HEK293T (cell line): Measurements from ENCODE around the gene TUFM.
"Not testable (repeated sequence)": the region's sequence is repeated elsewhere in the genome, so short reads cannot be mapped to it uniquely, and the experiment has no call there.

ENCODE experiments used
- CTCF ChIA-PET: fragments of 350-600 bp; formaldehyde crosslinking; extraction: SDS; loops from one replicate; lab custom pipeline; 2021; ENCODE audit warnings: antibody characterized with exemption, inconsistent platforms; lab: Yijun Ruan, JAX
- POLR2A ChIA-PET: fragments of 350-600 bp; formaldehyde crosslinking; extraction: SDS; loops from one replicate; lab custom pipeline; 2020; ENCODE audit warnings: antibody characterized with exemption, inconsistent platforms; lab: Yijun Ruan, JAX
- DNase-seq: peaks from one replicate; pipeline ENCODE4 v3.0.0; 2012; ENCODE audit warnings: mixed read lengths; ENCODE audit errors: extremely low spot score
- ARNT ChIP-seq: fragments of 450-650 bp; IDR thresholded peaks from 2 replicates; pipeline ENCODE4 v1.6.1; 2017; ENCODE audit warnings: mild to moderate bottlenecking
- BHLHE40 ChIP-seq: fragments of 450-650 bp; IDR thresholded peaks from 2 replicates; pipeline ENCODE4 v1.6.1; 2016; ENCODE audit warnings: mild to moderate bottlenecking, moderate library complexity, borderline replicate concordance
- CTBP1 ChIP-seq: fragments of 450-650 bp; IDR thresholded peaks from 2 replicates; pipeline ENCODE4 v1.6.1; 2016; ENCODE audit warnings: borderline replicate concordance
- ELF4 ChIP-seq: fragments of 450-650 bp; IDR thresholded peaks from 2 replicates; pipeline ENCODE4 v1.6.1; 2017; ENCODE audit warnings: antibody characterized with exemption
- FOXA1 ChIP-seq: fragments of 450-650 bp; IDR thresholded peaks from 2 replicates; pipeline ENCODE4 v1.6.1; 2016; ENCODE audit warnings: mild to moderate bottlenecking
- FOXK2 ChIP-seq: fragments of 450-650 bp; IDR thresholded peaks from 2 replicates; pipeline ENCODE4 v1.6.1; 2016; ENCODE audit warnings: mild to moderate bottlenecking
- FOXM1 ChIP-seq: fragments of 450-650 bp; IDR thresholded peaks from 2 replicates; pipeline ENCODE4 v1.6.1; 2017; ENCODE audit warnings: mild to moderate bottlenecking, borderline replicate concordance
- HDGF ChIP-seq: fragments of 450-650 bp; IDR thresholded peaks from 2 replicates; pipeline ENCODE4 v1.6.1; 2017; ENCODE audit warnings: antibody characterized with exemption, borderline replicate concordance
- L3MBTL2 ChIP-seq: fragments of 450-650 bp; conservative IDR thresholded peaks from 2 replicates; pipeline ENCODE4 v1.6.1; 2016; ENCODE audit warnings: mild to moderate bottlenecking
- LEF1 ChIP-seq: fragments of 450-650 bp; IDR thresholded peaks from 2 replicates; pipeline ENCODE4 v1.6.1; 2017; ENCODE audit warnings: mild to moderate bottlenecking, borderline replicate concordance
- NFRKB ChIP-seq: fragments of 450-650 bp; IDR thresholded peaks from 2 replicates; pipeline ENCODE4 v1.6.1; 2016; ENCODE audit warnings: mild to moderate bottlenecking, moderate library complexity
- SP1 ChIP-seq: fragments of 450-650 bp; IDR thresholded peaks from 2 replicates; pipeline ENCODE4 v1.6.1; 2017
- SUZ12 ChIP-seq: fragments of 450-650 bp; IDR thresholded peaks from 2 replicates; pipeline ENCODE4 v1.6.1; 2016; ENCODE audit warnings: mild to moderate bottlenecking
- TARDBP ChIP-seq: fragments of 450-650 bp; IDR thresholded peaks from 2 replicates; pipeline ENCODE4 v1.6.1; 2016
- ZNF384 ChIP-seq: fragments of 450-650 bp; IDR thresholded peaks from 2 replicates; pipeline ENCODE4 v1.6.1; 2016
- TF ChIP-seq, protein P1 (sequence below): fragments of 450-650 bp; IDR thresholded peaks from 2 replicates; pipeline ENCODE4 v1.6.1; 2016

Gene TUFM

DNA sequence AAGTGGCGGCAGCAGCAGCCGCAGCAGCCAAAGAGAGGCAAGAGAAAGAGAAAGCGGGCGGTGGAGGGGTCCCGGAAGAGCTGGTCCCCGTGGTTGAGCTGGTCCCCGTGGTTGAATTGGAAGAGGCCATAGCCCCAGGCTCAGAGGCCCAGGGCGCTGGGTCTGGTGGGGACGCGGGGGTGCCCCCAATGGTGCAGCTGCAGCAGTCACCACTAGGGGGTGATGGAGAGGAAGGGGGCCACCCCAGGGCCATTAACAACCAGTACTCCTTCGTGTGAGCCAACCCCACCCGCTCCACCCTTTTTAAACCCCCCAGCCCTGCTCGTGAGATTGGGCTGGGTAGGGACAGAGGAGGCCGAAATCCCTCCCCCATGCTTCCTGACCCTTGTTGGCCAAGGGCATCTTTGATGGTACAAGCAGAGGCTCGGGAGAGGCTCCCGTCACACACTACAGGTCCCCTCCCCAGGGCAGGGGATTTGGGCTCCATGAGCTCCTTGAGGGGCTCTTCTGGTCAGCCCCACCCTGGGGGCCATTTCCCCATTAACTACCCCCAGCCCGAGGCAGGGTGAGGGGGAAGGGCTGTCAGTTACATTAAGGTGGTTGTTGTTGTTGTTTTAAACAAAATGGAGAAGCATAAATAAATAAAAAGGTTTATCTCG lies 27.5 kb upstream of the TUFM start:
- POLR2A ChIA-PET, result interaction anchor here (2.4 kb wide), 1 partner anchor 77 kb away, joined by 11 read pairs; the partner anchor contains the start of gene NFATC2IP
- peak; percentile 64 for DNase-seq
- TF ChIP-seq SUZ12 (no peak), HDGF (no peak), L3MBTL2 (no peak), ZNF384 (no peak), NFRKB (no peak), FOXK2 (no peak), BHLHE40 (no peak), FOXM1 (no peak), CTBP1 (no peak), SP1 (no peak), FOXA1 (no peak), ELF4 (no peak), ARNT (no peak)

DNA sequence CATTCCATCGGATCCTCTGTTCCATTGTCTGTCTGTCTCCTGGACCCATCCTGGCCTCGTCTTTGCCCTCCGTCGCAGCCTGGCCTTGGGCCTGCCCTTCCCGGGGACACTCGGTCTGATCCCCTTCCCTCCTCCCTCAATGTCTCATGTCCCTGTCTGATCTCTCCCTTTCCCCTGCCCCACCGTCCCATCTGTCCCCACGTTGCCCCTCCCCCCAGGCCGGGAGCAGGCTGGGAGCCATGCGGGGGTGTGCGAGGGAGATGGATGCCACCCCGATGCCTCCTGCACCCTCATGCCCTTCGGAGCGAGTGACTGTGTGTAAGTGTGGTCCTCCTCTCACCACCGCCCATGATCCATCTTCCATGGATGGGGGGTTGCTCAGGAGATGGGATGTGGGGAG lies 26.8 kb upstream of the TUFM start:
- TF ChIP-seq, protein P1, sequence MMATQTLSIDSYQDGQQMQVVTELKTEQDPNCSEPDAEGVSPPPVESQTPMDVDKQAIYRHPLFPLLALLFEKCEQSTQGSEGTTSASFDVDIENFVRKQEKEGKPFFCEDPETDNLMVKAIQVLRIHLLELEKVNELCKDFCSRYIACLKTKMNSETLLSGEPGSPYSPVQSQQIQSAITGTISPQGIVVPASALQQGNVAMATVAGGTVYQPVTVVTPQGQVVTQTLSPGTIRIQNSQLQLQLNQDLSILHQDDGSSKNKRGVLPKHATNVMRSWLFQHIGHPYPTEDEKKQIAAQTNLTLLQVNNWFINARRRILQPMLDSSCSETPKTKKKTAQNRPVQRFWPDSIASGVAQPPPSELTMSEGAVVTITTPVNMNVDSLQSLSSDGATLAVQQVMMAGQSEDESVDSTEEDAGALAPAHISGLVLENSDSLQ, result no peak
- TF ChIP-seq L3MBTL2, result no peak
- TF ChIP-seq ARNT, result no peak
- TF ChIP-seq ZNF384, result no peak
- no peak for TF ChIP-seq NFRKB
- TF ChIP-seq SUZ12, result no peak
- TF ChIP-seq BHLHE40, result no peak
- TF ChIP-seq TARDBP, result no peak
- TF ChIP-seq HDGF, result no peak
- TF ChIP-seq SP1, result no peak
- TF ChIP-seq LEF1, result no peak
- TF ChIP-seq FOXK2, result no peak
- no peak for TF ChIP-seq FOXM1
- no peak for TF ChIP-seq FOXA1
- TF ChIP-seq ELF4, result no peak
- no peak for TF ChIP-seq CTBP1
- no peak for DNase-seq
- ChIA-PET POLR2A (no interaction called here), CTCF (interaction anchor here (1.4 to 1.8 kb wide), 2 partner anchors 11 to 72 kb away, joined by 4 to 6 read pairs; no protein-coding TSS in a partner anchor)

More for the DNA sequence above, 27.5 kb upstream of the TUFM start:
- CTCF ChIA-PET, result interaction anchor here (1.4 to 1.8 kb wide), 2 partner anchors 11 to 71 kb away, joined by 4 to 6 read pairs; no protein-coding TSS in a partner anchor

DNA sequence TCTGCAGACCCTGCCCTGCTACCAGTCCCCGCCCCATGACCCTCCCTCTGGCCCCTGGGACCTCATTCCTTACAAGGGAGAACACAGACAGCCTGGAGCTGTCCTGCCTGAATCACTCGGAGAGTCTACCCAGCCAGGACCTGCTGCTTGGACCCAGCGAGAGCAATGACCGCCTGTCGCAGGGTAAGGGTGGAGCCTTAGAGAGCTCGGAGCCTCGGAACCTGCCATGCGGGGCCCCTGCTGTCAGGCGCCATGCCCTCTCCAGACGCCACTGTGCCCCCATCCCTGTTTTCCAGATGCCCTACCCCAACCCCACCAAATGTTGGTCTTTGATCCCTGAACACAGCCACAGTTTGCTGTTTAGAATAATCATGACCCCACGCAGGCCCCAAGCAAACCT lies 23.1 kb upstream of the TUFM start:
- POLR2A ChIA-PET, result interaction anchor here (0.9 kb wide), 1 partner anchor 47 kb away, joined by 3 read pairs; the partner anchor contains the start of gene ATXN2L
- CTCF ChIA-PET, result no interaction called here
- TF ChIP-seq ELF4 (no peak), ZNF384 (no peak), SUZ12 (no peak), L3MBTL2 (no peak), SP1 (no peak), NFRKB (no peak), FOXA1 (no peak), ARNT (no peak)
- no peak for DNase-seq

DNA sequence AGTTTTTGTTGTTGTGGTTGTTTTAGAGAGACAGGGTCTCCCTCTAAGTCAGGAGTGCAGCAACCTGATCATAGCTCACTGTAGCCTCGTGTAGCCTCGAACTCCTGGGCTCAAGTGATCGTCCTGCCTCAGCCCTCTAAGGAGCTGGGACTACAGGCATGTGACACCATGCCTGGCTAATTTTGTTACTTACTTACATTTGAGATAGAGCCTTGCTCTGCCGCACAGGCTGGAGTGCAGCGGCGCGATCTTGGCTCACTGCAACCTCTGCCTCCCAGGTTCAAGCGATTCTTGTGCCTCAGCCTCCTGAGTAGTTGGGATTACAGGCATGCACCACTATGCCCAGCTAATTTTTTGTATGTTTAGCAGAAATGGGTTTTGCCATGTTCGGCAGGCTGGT lies 21.5 kb upstream of the TUFM start:
- POLR2A ChIA-PET, DNase-seq: not testable (repeated sequence)
- CTCF ChIA-PET, result interaction anchor here (1.1 kb wide), 1 partner anchor 69 kb away, joined by 3 read pairs; no protein-coding TSS in a partner anchor

DNA sequence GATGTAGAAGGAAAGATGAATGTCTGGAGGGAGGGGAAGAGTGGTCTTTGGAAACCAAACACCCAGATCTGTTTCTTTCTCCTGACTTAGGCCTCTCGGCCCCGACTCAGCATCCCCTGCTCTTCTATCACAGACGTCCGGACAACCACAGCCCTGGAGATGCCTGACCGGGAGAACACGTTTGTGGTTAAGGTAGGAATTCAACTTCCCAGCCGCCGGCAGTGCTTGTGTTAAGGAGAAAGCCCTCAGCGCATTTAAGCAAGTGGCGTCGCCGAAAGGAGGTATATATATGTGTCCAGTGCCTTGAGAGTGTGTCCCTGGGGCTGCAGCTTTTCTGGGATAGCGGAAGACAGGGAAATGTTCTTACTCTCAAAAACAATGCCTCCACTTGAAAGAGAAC lies 21.1 kb upstream of the TUFM start:
- DNase-seq, result no peak
- ChIA-PET POLR2A (interaction anchor here (0.8 kb wide), 1 partner anchor 12 kb away, joined by 3 read pairs; no protein-coding TSS in a partner anchor), CTCF (interaction anchor here (1.1 kb wide), 1 partner anchor 69 kb away, joined by 3 read pairs; no protein-coding TSS in a partner anchor)
- TF ChIP-seq ELF4 (no peak), CTBP1 (no peak), SP1 (no peak), LEF1 (no peak), FOXM1 (no peak), HDGF (no peak), L3MBTL2 (no peak), BHLHE40 (no peak)
- TF ChIP-seq, protein P1, result no peak

DNA sequence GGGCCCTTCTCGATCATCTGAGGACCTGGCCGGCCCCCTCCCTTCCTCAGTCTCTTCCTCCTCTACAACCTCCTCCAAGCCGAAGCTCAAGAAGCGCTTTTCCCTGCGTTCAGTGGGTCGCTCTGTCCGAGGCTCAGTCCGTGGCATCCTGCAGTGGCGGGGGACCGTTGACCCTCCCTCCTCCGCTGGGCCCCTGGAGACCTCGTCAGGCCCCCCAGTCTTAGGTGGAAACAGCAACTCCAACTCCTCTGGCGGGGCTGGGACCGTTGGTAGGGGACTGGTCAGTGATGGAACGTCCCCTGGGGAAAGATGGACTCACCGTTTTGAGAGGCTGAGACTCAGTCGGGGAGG lies 20.3 kb upstream of the TUFM start:
- TF ChIP-seq ARNT, result no peak
- TF ChIP-seq SP1, result no peak
- no peak for TF ChIP-seq FOXA1
- no peak for TF ChIP-seq FOXK2
- TF ChIP-seq SUZ12, result no peak
- TF ChIP-seq BHLHE40, result no peak
- no peak for TF ChIP-seq ELF4
- no peak for TF ChIP-seq TARDBP
- TF ChIP-seq L3MBTL2, result no peak
- TF ChIP-seq HDGF, result no peak
- no peak for TF ChIP-seq ZNF384
- no peak for TF ChIP-seq NFRKB
- no peak for TF ChIP-seq LEF1
- no peak for TF ChIP-seq FOXM1
- DNase-seq, result no peak
- ChIA-PET CTCF (interaction anchor here (1.1 kb wide), 1 partner anchor 70 kb away, joined by 3 read pairs; no protein-coding TSS in a partner anchor), POLR2A (interaction anchor here (0.8 to 1.1 kb wide), 2 partner anchors 8 to 13 kb away, joined by 3 read pairs; no protein-coding TSS in a partner anchor)
